ENCODE measurements around the gene IL12RB2.

DNA sequence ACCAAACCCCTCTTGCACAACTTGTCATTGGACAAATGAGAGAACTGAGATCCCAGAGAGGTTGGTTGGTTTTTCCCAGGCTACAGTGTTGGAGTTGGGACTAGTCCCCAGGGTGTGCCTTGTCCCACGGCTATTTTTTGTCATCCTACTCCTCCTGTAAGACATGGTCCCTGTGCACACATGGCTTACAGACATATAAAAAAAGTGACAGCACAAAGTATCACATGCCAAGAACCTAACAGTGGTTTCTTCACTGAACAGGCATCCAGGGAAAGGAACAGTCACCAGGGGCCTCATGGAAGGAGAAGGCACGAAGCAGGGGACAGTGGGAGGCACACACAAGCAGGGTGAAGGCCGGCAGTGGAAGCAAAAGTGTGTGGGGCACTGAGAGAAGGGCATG lies 86.1 kb downstream of the IL12RB2 start:
- TF ChIP-seq CTCF (IDR thresholded peaks at IDR 0.05) = no peak
- no peak for TF ChIP-seq POLR2A (IDR thresholded peaks at IDR 0.05)
- no peak for TF ChIP-seq EP300 (IDR thresholded peaks at IDR 0.05)

All from tibial nerve (tissue), 4 donors.